ENCODE measurements around the gene RNF169.

The RNF169 gene, protein sequence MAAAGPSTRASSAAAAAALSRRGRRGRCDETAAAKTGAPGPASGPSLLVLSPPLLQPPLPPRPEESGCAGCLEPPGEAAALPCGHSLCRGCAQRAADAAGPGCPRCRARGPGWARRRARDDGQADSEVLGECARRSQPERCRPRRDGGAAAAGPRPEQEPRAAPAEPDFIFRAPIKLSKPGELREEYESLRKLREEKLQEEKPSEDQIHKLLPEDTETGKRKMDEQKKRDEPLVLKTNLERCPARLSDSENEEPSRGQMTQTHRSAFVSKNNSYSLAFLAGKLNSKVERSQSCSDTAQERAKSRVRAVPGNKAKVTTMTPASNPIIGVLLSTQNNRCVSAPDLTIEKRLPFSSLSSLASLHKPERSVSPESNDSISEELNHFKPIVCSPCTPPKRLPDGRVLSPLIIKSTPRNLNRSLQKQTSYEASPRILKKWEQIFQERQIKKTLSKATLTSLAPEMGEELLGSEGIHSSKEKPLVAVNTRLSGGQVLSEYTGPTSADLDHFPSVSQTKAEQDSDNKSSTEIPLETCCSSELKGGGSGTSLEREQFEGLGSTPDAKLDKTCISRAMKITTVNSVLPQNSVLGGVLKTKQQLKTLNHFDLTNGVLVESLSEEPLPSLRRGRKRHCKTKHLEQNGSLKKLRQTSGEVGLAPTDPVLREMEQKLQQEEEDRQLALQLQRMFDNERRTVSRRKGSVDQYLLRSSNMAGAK

GRCh38 chr11:74748211-74749126, at the start of gene RNF169:
Gene RNF169, plus strand, starts transcription at chr11:74748849. Its CDS starts 32 bp downstream, at chr11:74748881.
- ATAC-seq (replicated peaks) (peak; percentile 97 to 98), DNase-seq (peak; percentile 93)
- H3K9me3 Mint-ChIP-seq: no peaks in the 10 kb centered on the region
- H3K27ac Mint-ChIP-seq: peak within 1 kb of the TSS; percentile 94
- no peaks in the 10 kb centered on the region for H3K27me3 Mint-ChIP-seq
- H3K4me3 Mint-ChIP-seq: peak within 1 kb of the TSS; percentile 90 to 99
- peaks cover 3 to 7% of the 10 kb centered on the region in 2 donors for H3K36me3 Mint-ChIP-seq
- H3K4me1 Mint-ChIP-seq: peaks cover 20 to 34% of the 10 kb centered on the region in 2 donors

- Mint-ChIP-seq H3K4me1 (peaks cover 5 to 11% of the 10 kb centered on the region in 2 donors), H3K4me3 (no peak overlapping the region), H3K27me3 (peaks cover 5 to 20% of the 10 kb centered on the region in 2 donors), H3K36me3 (no peaks in the 10 kb centered on the region), H3K9me3 (no peaks in the 10 kb centered on the region), H3K27ac (no peak overlapping the region)
- ATAC-seq (replicated peaks): no peak
- DNase-seq: no peak
Observed at GRCh38 chr11:74699615-74700396, 48.8 kb upstream of the RNF169 start.

- peaks cover 5 to 13% of the 10 kb centered on the region in 2 donors for H3K27me3 Mint-ChIP-seq
- no peaks in the 10 kb centered on the region for H3K36me3 Mint-ChIP-seq
- H3K9me3 Mint-ChIP-seq: no peaks in the 10 kb centered on the region
- DNase-seq (no peak), ATAC-seq (replicated peaks) (no peak)
- no peak overlapping the region for H3K4me3 Mint-ChIP-seq
- H3K4me1 Mint-ChIP-seq: peaks cover 5 to 11% of the 10 kb centered on the region in 2 donors
- H3K27ac Mint-ChIP-seq: no peak overlapping the region
Observed at GRCh38 chr11:74701351-74701750, 47.3 kb upstream of the RNF169 start.

- Mint-ChIP-seq H3K4me1 (peaks cover 0 to 3% of the 10 kb centered on the region in 2 donors), H3K36me3 (no peaks in the 10 kb centered on the region), H3K27ac (no peak overlapping the region), H3K9me3 (no peaks in the 10 kb centered on the region), H3K4me3 (no peak overlapping the region), H3K27me3 (peaks cover 0 to 2% of the 10 kb centered on the region in 2 donors)
- ATAC-seq (replicated peaks): peak; percentile 81 to 82
- peak; percentile 23 for DNase-seq
Observed at GRCh38 chr11:74702383-74703007, 46.2 kb upstream of the RNF169 start.

DNA sequence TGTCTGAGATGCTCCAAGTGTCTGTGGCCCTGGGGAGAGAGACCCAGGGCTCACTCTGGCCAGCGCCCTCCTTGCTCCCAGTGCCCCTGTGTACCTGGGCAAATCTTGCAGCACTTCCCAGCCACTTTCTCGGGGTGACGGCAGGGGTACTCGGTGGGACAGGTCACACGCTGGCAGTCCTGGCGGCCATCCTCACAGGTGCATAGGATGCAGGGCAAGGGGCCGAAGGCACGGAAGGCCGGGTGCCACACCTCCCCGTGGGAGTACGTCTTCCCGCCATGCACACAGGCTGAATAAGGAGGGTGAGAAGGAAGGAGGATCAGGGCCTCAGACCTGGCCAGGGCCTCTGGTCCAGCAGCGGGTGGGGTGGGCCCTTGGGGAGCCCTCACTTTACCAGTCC, 45.4 kb upstream of the RNF169 start:
- Mint-ChIP-seq H3K4me3 (no peak overlapping the region), H3K9me3 (no peaks in the 10 kb centered on the region), H3K36me3 (no peaks in the 10 kb centered on the region), H3K27me3 (no peaks in the 10 kb centered on the region), H3K27ac (no peak overlapping the region), H3K4me1 (peaks cover 0 to 3% of the 10 kb centered on the region in 2 donors)
- DNase-seq (no peak), ATAC-seq (replicated peaks) (no peak)

GRCh38 chr11:74707182-74707581, 41.5 kb upstream of the RNF169 start:
- H3K9me3 Mint-ChIP-seq: no peaks in the 10 kb centered on the region
- DNase-seq: no peak

DNA sequence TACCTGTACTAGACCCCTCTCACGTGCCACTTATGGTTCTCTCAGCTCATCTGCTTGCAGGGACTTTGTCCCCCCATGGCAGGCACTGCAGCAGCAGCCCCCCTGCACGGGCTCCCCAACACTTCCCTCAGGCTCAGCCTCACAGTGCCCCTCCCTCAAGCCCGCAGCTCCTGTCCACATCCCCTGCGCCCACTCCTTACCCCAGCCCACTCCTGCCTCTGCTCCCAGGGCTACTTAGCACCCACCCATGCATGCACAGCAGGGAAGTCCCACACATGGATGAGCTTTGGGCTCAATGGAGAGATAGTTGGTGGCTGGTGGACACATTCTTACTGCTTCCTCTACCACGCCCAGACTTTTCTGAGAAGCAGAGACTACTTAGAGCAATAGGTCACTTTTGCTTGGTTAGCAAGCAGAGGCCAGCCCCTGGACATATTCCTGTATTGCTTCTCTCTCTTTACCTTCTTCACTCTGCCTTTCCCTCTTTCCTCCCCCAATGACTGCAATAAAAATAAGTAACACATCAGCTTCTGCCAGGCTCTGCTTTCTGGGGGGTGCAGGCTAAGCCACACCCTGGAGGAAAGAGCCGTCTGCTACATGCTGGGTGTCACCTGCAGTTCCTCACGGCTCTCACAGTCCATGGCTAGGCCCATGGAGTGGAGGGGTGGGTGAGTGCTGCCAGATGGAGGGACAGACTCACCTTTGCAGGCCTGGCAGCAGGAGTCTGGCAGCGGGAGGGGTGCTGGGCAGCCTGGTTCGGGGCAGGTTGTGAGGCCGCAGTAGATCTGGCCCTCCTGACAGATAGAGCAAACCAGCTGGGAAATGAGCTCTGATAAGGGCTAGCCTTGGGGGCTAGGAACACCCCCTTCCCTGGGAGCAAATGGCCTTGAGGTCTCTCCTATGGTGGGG, 40.8 kb upstream of the RNF169 start:
- H3K9me3 Mint-ChIP-seq: no peaks in the 10 kb centered on the region
- no peak overlapping the region for H3K4me3 Mint-ChIP-seq
- H3K4me1 Mint-ChIP-seq: no peaks in the 10 kb centered on the region
- DNase-seq (no peak), ATAC-seq (replicated peaks) (no peak)
- H3K36me3 Mint-ChIP-seq: no peaks in the 10 kb centered on the region
- no peaks in the 10 kb centered on the region for H3K27me3 Mint-ChIP-seq
- H3K27ac Mint-ChIP-seq: no peak overlapping the region

More at GRCh38 chr11:74707182-74707581, 41.5 kb upstream of the RNF169 start:
- Mint-ChIP-seq H3K4me3 (no peak overlapping the region), H3K27me3 (no peaks in the 10 kb centered on the region), H3K27ac (no peak overlapping the region), H3K36me3 (no peaks in the 10 kb centered on the region), H3K4me1 (peaks cover 0 to 3% of the 10 kb centered on the region in 2 donors)
- ATAC-seq (replicated peaks): no peak

DNA sequence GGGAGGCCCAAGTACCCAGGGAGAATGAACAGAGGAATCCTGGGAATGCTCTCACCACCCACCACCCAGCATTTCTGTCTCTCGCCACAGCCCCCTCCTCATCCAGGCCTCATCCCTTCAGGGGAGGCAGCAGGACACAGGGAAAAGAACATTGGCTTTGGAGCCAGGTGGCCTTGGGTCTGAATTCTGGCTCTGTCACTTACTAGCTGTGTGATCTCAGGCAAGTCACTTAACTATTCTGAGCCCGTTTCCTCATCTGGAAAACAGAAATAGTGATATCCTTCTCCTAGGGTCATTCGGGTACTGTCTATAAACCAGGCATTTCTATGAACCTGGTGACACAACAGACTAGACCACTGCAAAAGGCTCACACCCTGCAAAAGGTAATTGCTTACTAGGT, 39.5 kb upstream of the RNF169 start:
- no peak for ATAC-seq (replicated peaks)
- Mint-ChIP-seq H3K27me3 (no peaks in the 10 kb centered on the region), H3K9me3 (no peaks in the 10 kb centered on the region), H3K4me1 (no peaks in the 10 kb centered on the region), H3K36me3 (no peaks in the 10 kb centered on the region), H3K27ac (peak overlapping the region; percentile 76), H3K4me3 (no peak overlapping the region)
- no peak for DNase-seq

DNA sequence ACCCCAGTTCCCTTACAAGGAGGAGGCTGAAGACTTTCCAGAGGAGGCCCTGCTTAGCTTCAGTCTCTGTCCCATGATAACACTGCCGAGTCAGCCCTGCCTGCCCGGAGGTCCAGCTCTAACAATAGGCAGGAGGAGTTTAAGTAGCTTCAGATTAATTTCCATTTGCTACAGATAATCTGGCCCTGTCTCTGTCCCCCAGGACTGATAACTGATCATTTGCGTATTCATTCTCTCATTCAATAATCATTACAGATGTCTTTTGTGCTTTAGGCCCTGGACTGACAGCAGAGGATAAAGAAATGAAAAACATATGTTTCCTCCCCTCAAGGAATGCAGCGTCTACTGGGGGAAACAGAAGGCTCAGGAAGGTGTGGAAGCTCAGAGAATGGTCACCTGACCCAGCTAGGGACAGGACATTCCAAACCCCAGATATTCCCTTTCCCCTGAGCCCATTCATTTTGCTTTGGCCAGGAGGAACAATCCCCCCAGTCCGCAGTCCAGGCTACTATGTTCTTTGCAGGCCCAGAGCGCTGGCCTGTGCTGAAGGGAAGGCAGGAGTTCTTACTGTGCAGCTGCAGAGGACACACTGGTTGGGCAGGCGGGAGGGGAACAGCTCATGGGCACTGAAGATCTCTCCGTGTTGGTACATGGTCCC, 38.2 kb upstream of the RNF169 start:
- H3K9me3 Mint-ChIP-seq: no peaks in the 10 kb centered on the region
- no peaks in the 10 kb centered on the region for H3K4me1 Mint-ChIP-seq
- no peaks in the 10 kb centered on the region for H3K36me3 Mint-ChIP-seq
- DNase-seq (no peak), ATAC-seq (replicated peaks) (no peak)
- H3K27me3 Mint-ChIP-seq: no peaks in the 10 kb centered on the region
- no peak overlapping the region for H3K4me3 Mint-ChIP-seq
- no peak overlapping the region for H3K27ac Mint-ChIP-seq

- ATAC-seq (replicated peaks): no peak
Observed at GRCh38 chr11:74713686-74714085, 35.0 kb upstream of the RNF169 start.

DNA sequence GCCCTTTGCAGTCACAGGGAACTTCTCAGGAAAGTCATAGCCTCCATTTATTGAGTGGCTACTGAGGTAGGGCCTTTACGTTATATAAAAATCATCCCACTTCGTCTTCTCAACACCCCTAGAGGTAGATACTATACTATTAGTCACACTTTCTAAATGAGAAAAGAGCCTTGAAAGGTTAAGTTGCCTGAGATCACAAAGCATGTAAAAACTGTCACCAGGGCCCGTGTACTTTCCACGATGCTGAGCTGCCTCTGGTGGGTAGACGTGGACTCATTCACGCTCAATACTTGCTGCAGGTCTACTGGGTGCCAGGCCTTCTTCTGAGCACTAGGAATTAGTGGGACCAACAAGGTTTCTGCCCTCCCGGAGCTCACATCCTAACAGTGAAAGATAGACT, 33.7 kb upstream of the RNF169 start:
- no peak for DNase-seq
- ATAC-seq (replicated peaks): peak; percentile 38 to 79
- H3K9me3 Mint-ChIP-seq: no peaks in the 10 kb centered on the region
- H3K27me3 Mint-ChIP-seq: peaks cover 6 to 9% of the 10 kb centered on the region in 2 donors
- H3K36me3 Mint-ChIP-seq: no peaks in the 10 kb centered on the region
- H3K27ac Mint-ChIP-seq: no peak overlapping the region
- H3K4me3 Mint-ChIP-seq: no peak overlapping the region
- H3K4me1 Mint-ChIP-seq: no peaks in the 10 kb centered on the region

More at GRCh38 chr11:74713686-74714085, 35.0 kb upstream of the RNF169 start:
- H3K4me3 Mint-ChIP-seq: no peak overlapping the region
- no peaks in the 10 kb centered on the region for H3K36me3 Mint-ChIP-seq
- H3K4me1 Mint-ChIP-seq: no peaks in the 10 kb centered on the region
- no peak overlapping the region for H3K27ac Mint-ChIP-seq
- peaks cover 6 to 9% of the 10 kb centered on the region in 2 donors for H3K27me3 Mint-ChIP-seq
- no peak for DNase-seq
- H3K9me3 Mint-ChIP-seq: no peaks in the 10 kb centered on the region
